Esophagus (tissue), 2 donors: ENCODE results near the gene DDAH1. TPM values are rescaled to one million over a fixed set of nuclear protein-coding genes. Genes with fewer than 3 reads are reported as not detected.

Experiments used
- H3K27ac ChIP-seq, 2 donors: one replicate each; pipeline ENCODE4 v1.5.1; 2013; ENCODE audit warnings: low read depth in 2 of 2, mild to moderate bottlenecking in 2 of 2, inconsistent platforms in 1 of 2, low read length in 1 of 2, moderate library complexity in 1 of 2
- H3K27me3 ChIP-seq, 2 donors: one replicate each; pipeline ENCODE4 v1.6.1; 2013; ENCODE audit warnings: low read length in 2 of 2, control low read depth in 1 of 2, mild to moderate bottlenecking in 1 of 2; ENCODE audit not compliant: insufficient read depth in 2 of 2, control insufficient read depth in 1 of 2
- H3K36me3 ChIP-seq, 2 donors: one replicate each; pipeline ENCODE4 v1.6.1; 2013; ENCODE audit warnings: low read length in 1 of 2; ENCODE audit not compliant: control insufficient read depth in 2 of 2, insufficient read depth in 2 of 2
- H3K4me1 ChIP-seq, 2 donors: one replicate each; pipeline ENCODE4 v1.6.1; 2013; ENCODE audit warnings: low read length in 1 of 2; ENCODE audit not compliant: control insufficient read depth in 2 of 2, insufficient read depth in 2 of 2
- H3K4me3 ChIP-seq, 2 donors: one replicate each; pipeline ENCODE4 v1.5.1; 2013; ENCODE audit warnings: low read length in 2 of 2, mild to moderate bottlenecking in 2 of 2, low read depth in 1 of 2, moderate library complexity in 1 of 2
- H3K9me3 ChIP-seq, 2 donors: one replicate each; pipeline ENCODE4 v1.6.1; 2013; ENCODE audit warnings: mild to moderate bottlenecking in 2 of 2, low read depth in 1 of 2, low read length in 1 of 2, moderate library complexity in 1 of 2; ENCODE audit not compliant: control insufficient read depth in 2 of 2, insufficient read depth in 1 of 2
- WGBS, 2 donors: extraction: QIAGEN DNeasy Blood & Tissue Kit; methylation state at CpG; one replicate each; pipeline ENCODE4 v1.1.7; 2013; 5-methylcytosine and 5-hydroxymethylcytosine counted together
- polyA plus RNA-seq, 2 donors: library from polyadenylated mRNA; stranded (reverse); fragments of 200-250 nt; gene quantifications; one replicate each; pipeline ENCODE4 v1.2.3, GENCODE V29; 2013
- donor health status: healthy with polysubstance abuse.
- donor health status: Bipolar disorder and iron deficiency.

The DDAH1 gene
- polyA plus RNA-seq, 2 donors, result 5.9 to 6.9 TPM

DNA sequence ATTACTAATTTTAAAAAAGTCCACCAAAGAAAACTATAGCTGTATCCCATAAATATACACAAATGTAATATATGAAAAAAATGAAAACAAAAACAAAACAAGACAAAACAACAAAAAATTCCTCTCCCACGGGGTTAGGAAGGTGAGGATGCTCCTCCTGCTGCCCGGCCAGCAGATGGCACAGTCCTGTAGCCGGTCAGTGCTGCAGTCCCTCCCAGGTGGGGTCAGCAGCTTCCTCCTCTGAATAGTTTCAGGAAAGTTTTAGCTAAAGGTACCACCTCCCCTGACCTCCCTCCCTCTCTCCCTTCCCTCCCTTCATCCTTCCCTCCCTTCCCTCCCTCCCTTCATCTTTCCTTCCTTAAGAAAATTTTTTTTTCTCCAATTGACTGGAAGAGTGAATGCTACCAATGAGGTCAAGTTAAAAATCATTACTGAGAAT lies 120.7 kb downstream of the DDAH1 start:
- no peak overlapping the region for H3K27ac ChIP-seq

DNA sequence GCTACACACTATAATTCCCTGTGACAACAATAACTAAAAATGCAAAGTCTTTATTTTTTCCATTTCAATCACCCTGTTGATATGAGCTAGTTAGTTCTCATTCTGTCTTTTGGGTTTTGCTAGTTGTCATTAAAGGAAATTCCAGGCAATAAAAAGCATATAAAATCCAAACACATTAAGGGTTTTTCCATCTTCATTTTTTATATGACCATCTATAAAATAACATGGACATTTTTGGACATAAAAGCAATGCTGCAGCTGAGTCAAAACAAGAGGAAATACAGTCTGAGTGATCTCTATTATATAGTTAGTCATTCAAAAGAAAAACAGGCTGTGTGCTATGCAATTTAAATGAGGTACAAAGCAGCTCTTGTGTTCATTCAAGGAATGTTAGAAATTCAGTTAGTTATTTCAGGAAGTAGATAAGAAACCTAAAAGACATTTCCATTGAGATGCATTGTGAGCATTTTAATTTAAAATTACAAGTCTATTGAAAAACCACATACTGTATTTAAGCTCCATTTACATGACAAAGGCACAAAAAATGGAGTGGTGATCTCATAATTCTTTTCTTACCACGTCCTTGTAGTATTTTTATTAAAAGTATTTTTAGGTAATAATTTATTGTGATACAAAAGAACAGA lies 121.2 kb downstream of the DDAH1 start:
- Histone ChIP-seq H3K27ac (no peak overlapping the region), H3K4me3 (no peak overlapping the region), H3K4me1 (no peaks in the 10 kb centered on the region), H3K27me3 (no peaks in the 10 kb centered on the region), H3K36me3 (no peaks in the 10 kb centered on the region), H3K9me3 (no peaks in the 10 kb centered on the region)
- WGBS, 2 donors, result 27% methylated on average over 1 of the region's 1 CpG

More for the DNA sequence above, 120.7 kb downstream of the DDAH1 start:
- H3K4me3 ChIP-seq, result no peak overlapping the region
- no peaks in the 10 kb centered on the region for H3K27me3 ChIP-seq
- no peaks in the 10 kb centered on the region for H3K9me3 ChIP-seq
- H3K4me1 ChIP-seq, result no peaks in the 10 kb centered on the region
- WGBS, 2 donors, result 45 to 53% methylated on average over 3 of the region's 3 CpGs
- H3K36me3 ChIP-seq, result no peaks in the 10 kb centered on the region

DNA sequence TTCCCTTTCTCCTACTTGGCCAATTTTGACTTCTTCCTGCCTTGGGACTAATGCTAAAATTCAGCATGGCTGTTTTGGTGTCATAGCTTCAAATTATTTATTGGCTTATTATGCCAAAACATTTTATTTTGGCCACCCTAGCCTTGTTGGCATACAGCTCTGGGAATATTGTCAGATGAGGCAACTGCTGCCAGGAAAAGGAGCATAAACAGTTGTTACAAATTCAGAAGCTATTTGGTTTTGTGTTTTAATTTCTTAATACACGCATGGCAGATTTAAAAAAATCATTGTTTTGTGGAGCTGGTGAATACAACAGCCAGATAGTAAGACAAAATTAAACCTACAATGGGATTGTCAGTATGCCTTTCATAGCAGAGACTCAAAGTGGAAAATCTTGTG lies 121.7 kb downstream of the DDAH1 start:
- H3K27ac ChIP-seq, result no peak overlapping the region
- H3K4me1 ChIP-seq, result no peaks in the 10 kb centered on the region
- WGBS, 2 donors, result 48 to 55% methylated on average over 1 of the region's 1 CpG

GRCh38 chr1:85342207-85342606 lies 122.8 kb downstream of the DDAH1 start:
- H3K36me3 ChIP-seq, result no peaks in the 10 kb centered on the region
- H3K4me3 ChIP-seq, result no peak overlapping the region
- H3K4me1 ChIP-seq, result no peaks in the 10 kb centered on the region
- H3K9me3 ChIP-seq, result no peaks in the 10 kb centered on the region
- H3K27ac ChIP-seq, result no peak overlapping the region
- no peaks in the 10 kb centered on the region for H3K27me3 ChIP-seq

More for the DNA sequence above, 121.7 kb downstream of the DDAH1 start:
- H3K27me3 ChIP-seq, result no peaks in the 10 kb centered on the region
- no peaks in the 10 kb centered on the region for H3K9me3 ChIP-seq
- no peak overlapping the region for H3K4me3 ChIP-seq
- H3K36me3 ChIP-seq, result no peaks in the 10 kb centered on the region

DNA sequence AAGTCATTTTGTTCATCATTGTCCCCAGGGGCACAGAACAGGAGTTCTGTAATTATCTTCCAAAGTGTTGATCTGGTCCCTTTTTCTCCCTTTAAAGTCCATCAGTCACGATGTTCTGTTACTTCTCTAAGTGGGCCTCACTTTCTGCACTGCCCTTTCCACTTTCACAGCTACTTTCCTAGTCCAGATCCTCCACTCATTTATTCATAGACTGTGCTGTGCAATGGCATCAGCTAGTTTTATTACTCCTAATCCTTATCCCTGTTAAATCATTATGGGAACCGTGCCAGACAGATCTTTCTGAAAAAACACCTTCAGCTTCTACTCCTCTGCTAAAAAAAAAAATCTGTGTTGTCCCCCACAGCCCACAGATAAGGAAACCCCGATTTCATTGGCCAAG lies 124.5 kb downstream of the DDAH1 start:
- H3K4me3 ChIP-seq, result no peak overlapping the region
- 66 to 77% methylated on average over 3 of the region's 3 CpGs for WGBS, 2 donors
- H3K36me3 ChIP-seq, result no peaks in the 10 kb centered on the region
- no peaks in the 10 kb centered on the region for H3K4me1 ChIP-seq
- no peaks in the 10 kb centered on the region for H3K9me3 ChIP-seq
- no peaks in the 10 kb centered on the region for H3K27me3 ChIP-seq
- H3K27ac ChIP-seq, result no peak overlapping the region

- Histone ChIP-seq H3K36me3 (no peaks in the 10 kb centered on the region), H3K4me3 (no peak overlapping the region), H3K27me3 (no peaks in the 10 kb centered on the region), H3K27ac (no peak overlapping the region), H3K4me1 (no peaks in the 10 kb centered on the region), H3K9me3 (no peaks in the 10 kb centered on the region)
- WGBS, 2 donors, result 59 to 73% methylated on average over 7 of the region's 7 CpGs
Measured at GRCh38 chr1:85339656-85340399, 125.1 kb downstream of the DDAH1 start.

- Histone ChIP-seq H3K4me1 (no peaks in the 10 kb centered on the region), H3K27me3 (no peaks in the 10 kb centered on the region), H3K9me3 (no peaks in the 10 kb centered on the region), H3K27ac (no peak overlapping the region), H3K36me3 (no peaks in the 10 kb centered on the region), H3K4me3 (no peak overlapping the region)
- 45 to 57% methylated on average over 5 of the region's 5 CpGs for WGBS, 2 donors
Measured at GRCh38 chr1:85339089-85339488, 125.9 kb downstream of the DDAH1 start.

DNA sequence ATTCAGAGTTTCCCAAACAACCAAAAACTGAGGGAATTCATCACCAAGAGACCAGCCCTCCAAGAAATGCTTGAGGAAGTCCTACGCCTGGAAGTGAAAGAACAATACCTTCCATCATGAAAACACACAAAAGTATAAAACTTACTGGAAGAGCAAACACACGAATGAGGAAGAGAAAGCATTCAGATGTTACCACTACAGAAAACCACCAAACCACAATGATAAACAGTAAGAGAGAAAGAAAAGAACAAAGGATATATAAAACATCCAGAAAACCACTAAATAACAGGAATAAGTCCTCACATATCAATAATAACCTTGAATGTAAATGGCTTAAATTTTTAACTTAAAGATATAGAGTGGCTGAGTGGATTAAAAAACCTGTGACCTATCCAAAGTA lies 130.0 kb downstream of the DDAH1 start:
- Histone ChIP-seq H3K27me3 (no peaks in the 10 kb centered on the region), H3K36me3 (no peaks in the 10 kb centered on the region), H3K9me3 (no peaks in the 10 kb centered on the region), H3K4me3 (no peak overlapping the region), H3K27ac (no peak overlapping the region), H3K4me1 (peaks cover 0 to 6% of the 10 kb centered on the region in 2 donors)
- 77 to 84% methylated on average over 2 of the region's 2 CpGs for WGBS, 2 donors

DNA sequence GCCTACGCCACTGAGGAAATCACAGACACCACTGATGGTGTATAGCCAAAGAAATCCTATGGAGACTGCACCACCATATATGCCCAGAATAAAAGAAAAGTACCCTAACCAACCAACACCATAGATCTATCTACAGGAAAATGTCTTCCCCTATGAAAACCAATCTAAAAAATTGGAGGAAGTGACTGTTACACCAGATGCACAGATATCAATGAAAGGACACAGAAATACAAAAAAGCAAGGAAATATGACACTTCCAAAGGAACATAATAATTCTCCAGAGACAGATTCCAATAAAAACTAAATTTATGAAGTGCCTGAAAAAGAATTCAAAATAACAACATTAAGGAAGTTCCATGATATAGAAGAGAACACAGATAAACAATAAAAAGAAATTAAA lies 131.8 kb downstream of the DDAH1 start:
- Histone ChIP-seq H3K4me1 (peaks cover 0 to 7% of the 10 kb centered on the region in 2 donors), H3K36me3 (no peaks in the 10 kb centered on the region), H3K9me3 (no peaks in the 10 kb centered on the region), H3K4me3 (no peak overlapping the region), H3K27me3 (no peaks in the 10 kb centered on the region), H3K27ac (no peak overlapping the region)
- 81 to 83% methylated on average over 1 of the region's 1 CpG for WGBS, 2 donors

DNA sequence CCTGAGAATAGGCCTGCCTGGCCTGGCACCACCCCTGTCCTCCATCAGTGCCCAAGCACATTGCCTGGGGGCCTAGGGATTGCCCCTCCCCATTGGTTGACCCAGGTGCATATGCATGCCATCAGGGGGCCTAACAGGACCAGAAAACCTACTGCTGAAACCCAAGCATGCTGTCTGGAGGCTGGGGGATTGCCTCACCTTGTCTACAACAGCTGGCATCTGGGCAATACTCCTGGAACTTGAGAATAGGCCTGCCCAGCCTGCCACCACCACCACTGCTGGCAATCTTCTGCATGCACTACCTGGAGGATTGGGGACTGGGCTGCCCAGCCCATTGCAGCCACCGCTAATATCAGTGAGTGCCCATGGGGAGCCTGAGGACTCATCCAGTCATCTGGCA lies 132.4 kb downstream of the DDAH1 start:
- no peaks in the 10 kb centered on the region for H3K27me3 ChIP-seq

More for the DNA sequence above, 132.4 kb downstream of the DDAH1 start:
- H3K27ac ChIP-seq, result no peak overlapping the region
- no peaks in the 10 kb centered on the region for H3K36me3 ChIP-seq
- WGBS, 2 donors, result 70 to 73% methylated on average over 1 of the region's 1 CpG
- no peaks in the 10 kb centered on the region for H3K9me3 ChIP-seq
- H3K4me3 ChIP-seq, result no peak overlapping the region
- H3K4me1 ChIP-seq, result peaks cover 0 to 7% of the 10 kb centered on the region in 2 donors
